Measurements from ENCODE around the gene DEFB124. TPM values are rescaled to one million over a fixed set of nuclear protein-coding genes. Genes with fewer than 3 reads are reported as not detected.
"Not testable (repeated sequence)": the region's sequence is repeated elsewhere in the genome, so short reads cannot be mapped to it uniquely, and the experiment has no call there.

Gene DEFB124
- total RNA-seq, 1 experiment from 2014 or later, result not detected

DNA sequence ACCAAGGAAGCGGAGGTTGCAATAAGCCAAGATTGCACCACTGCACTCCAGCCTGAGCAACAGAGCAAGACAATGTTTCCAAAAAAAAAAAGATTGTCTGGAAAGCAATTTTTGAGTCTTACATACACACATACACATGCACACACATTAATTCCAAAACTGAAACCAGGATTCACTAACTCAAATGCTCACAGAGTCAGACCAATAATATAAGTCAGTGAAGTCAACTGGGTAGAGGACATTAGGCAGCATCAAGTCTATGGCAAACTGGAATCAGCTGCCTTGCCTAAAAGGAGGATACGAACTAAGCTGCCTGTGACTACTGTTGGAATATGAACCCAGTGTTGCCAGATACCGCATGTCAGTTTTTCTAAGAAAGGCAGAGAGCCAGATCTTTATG lies 15.8 kb upstream of the DEFB124 start:
- no peak for DNase-seq (ENCODE audit: extremely low read depth, low read depth)

DNA sequence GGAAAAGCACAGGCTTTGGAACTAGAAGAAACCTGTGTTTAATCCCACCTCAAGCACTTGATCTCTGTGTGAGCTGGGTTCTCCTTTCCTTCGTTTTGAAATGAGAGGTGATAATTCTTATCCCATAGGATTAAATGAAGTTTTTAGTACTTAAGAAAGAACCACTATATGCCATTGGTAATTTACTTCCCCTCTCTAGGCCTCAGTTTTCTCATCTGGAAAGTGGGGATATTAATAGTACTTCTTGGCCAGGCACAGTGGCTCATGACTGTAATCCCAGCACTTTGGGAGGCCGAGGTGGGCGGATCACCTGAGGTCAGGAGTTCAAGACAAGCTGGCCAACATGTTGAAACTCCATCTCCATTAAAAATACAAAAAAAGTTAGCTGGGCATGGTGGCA lies 14.2 kb upstream of the DEFB124 start:
- DNase-seq (ENCODE audit: extremely low read depth, low read depth), result no peak

DNA sequence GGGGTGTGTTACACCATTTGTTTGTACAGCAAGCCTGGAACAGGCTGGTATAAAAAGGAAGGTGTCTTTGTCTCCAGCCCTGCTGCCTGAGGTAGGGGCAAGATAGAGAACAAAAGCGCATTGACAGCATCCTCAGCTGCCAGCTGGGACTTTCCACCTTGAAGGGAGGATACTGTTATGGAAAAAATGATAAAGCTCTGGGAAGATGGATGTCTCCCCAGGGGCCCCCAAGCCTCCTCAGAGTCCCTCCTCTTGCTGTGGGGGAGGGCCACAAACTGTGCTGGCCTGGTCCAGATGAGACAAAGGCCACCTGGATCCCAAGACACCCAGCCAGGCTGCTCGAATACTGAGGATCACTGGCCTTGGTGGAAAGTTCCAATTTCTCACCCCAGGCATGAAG lies 13.2 kb upstream of the DEFB124 start:
- no peak for DNase-seq (ENCODE audit: extremely low read depth, low read depth)

DNA sequence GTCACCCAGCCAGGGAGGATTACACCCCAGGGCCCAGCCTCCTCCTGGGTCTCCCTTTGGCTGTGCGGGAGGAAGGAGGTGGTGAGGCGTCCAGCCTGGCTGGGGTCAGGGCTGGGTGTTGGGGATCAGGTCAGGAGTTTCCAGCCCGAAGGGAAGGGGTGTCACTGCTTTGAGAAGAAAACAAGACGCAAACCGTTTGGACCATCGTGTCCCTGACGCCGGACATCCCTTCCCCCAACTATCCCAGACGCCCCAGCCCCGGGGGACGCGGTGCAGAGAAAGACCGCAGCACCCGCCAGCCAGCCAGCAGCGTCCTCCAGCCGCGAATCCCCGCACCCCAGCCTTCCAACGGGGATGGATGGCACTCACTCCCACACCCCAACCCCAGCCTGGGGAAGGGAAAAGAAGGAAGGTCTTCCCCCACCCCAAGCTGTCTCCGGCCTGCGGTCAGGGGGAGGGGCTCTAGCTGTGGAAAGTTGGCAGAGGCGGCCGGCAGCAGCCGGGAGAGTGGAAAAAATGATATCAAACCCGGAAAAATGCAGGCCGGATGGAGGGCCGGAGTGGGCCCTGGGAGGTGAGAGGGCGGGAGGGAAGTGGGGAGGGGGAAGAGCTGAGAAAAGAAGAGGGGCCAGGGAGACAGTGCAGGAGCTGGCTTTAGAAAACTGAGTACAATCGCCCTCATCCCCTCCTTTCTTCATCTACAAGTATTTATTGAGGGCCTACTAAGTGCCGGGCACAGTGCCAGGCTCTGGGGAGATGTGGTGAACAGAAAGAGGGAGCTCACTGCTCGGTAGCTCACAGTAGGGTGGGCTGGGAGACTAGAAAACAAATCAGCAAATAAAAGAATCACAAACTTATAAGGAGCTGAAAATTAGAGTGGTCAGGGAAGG lies 10.8 kb upstream of the DEFB124 start:
- no peak for DNase-seq (ENCODE audit: extremely low read depth, low read depth)

DNA sequence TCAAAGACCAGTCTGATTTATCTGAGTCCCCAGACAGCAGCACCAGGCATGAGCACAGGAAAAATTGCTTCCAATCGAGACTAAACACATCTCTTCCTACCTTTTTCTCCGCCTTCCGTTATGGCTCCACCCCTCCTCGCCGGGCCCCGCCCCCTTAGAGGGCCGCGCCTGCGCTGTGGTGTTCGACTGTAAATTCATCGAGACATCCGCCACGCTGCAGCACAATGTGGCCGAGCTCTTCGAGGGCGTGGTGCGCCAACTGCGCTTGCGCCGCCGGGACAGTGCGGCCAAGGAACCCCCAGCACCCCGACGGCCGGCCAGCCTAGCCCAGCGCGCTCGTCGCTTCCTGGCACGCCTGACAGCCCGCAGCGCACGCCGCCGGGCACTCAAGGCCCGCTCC lies 9.1 kb upstream of the DEFB124 start:
- DNase-seq (ENCODE audit: extremely low read depth, low read depth), result no peak

DNA sequence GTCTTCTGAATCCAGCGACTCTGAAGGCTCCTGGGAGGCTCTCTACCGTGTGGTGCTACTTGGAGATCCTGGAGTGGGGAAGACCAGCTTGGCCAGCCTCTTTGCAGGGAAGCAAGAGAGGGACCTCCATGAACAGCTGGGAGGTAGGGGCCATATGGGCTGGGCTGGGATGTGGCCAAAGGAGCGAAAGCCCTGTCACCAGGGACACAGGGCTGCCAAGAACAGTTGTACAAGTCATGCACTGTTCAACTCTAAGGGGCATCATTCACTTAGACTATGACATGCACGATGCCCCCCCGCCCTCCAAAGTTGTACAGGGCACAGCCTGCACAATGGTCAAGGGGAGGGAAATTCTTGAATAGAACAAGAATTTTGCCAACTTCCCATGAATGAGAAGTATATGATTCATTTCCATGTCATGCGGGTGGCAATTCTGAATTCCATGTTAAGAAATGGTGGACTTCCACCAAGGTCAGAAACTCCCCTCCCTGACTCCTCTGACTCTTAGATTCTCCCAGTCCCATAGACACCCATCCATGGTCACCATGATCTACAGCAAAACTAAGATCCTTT lies 1.8 kb upstream of the DEFB124 start:
- no peak for DNase-seq (ENCODE audit: extremely low read depth, low read depth)

DNA sequence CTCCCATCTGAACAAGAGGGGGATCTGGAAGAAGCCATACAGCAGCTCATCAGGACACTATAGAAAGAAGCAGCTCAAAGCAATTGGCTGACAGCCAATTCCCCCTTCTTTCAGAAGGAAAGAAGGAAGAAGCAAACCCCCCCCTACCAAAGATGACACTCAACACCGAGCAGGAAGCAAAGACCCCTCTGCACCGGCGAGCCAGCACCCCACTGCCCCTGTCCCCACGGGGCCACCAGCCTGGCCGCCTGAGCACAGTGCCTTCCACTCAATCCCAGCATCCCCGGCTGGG lies 1.3 kb upstream of the DEFB124 start:
- no peak for DNase-seq (ENCODE audit: extremely low read depth, low read depth)

DNA sequence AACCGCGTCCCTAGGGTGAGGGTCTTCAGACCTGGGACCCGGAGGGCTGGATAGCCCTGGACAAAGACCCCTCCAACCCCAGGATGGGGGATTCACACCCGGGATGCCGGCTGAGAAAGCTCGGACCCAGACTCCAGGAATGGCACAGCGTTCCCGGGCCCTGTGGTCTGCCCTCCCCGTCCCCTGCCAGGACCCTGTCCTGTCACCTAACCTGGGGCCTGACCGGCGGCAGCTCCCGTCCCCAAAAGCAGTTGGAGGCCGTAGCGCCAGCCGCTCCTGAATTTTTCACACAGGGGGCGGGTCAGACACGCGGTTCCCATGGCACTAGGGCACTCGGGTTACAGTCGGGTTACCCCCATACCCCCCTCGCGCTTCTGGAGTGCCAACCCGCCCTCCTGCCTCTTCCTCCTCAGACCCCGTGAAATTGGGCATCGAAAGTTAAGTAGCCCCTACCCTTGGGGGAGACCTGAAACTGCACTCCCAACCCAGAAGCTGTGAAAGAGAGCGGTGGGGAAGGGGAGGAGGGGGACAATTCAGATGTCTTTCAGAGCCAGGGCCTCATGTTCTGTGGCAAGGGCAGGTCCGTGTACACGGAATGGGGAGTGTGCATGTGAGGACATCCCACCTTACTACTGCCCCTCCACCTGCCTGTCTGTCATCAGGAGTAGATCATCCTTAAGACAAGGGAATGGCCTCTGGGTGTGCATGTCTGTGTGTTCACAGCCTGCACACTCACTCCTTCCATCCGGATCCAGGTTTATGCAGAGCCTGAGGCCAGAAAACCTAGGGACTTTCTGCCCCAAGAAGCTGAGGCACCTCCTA lies 756 bp upstream of the DEFB124 start:
- no peak for DNase-seq (ENCODE audit: extremely low read depth, low read depth)

DNA sequence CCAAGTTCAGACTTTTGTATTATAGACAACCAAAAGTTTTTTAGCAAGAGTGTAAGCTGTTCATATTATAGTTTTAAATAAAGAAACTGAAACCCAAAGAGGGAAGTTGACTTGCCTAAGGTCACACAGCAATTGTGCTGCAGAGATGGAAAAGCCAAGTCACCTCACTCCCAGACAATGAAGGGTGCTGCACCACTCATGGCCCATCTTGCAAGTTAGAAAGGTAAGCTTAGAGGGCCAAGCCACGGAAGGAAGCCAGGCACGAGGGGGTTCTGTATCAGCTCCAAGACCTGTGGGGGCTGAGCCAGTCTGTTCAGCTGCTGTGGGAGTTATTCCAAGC lies 860 bp downstream of the DEFB124 start:
- DNase-seq (ENCODE audit: extremely low read depth, low read depth), result no peak

DNA sequence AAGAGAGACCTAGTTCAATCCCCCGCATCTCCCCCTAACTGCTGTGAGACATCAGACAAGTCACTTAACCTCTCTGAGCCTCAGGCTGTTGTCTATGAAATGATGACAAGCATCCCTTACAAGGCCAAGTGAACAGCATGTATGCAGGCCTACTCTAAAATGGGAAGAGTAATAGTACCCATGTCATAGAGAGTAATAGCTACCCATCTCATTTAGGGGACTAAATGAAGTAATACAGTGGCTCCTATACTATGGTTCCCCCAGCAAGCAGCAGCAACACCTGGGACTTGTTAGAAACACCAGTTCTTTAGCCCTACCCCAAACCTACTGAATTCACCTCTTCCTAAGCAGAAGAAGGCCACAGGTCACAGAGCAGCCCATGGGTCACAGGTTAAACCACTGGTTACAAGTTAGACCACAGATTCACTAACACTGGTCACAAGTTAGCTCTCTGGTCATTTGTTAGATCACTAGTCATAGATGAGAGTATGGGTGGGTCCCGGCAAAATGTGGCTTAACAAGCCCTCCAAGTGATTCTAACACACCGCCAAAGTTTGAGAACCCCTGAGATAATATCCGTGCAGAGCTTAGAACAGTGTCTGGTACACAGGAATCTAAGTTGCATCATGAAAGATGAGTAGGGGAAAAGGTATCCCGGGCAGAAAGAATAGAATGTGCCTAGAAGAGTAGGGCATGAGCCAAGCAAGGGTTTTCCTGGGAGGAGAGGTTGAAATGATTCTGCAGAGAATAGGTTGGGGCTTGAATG lies 1.4 kb downstream of the DEFB124 start:
- DNase-seq (ENCODE audit: extremely low read depth, low read depth), result no peak

DNA sequence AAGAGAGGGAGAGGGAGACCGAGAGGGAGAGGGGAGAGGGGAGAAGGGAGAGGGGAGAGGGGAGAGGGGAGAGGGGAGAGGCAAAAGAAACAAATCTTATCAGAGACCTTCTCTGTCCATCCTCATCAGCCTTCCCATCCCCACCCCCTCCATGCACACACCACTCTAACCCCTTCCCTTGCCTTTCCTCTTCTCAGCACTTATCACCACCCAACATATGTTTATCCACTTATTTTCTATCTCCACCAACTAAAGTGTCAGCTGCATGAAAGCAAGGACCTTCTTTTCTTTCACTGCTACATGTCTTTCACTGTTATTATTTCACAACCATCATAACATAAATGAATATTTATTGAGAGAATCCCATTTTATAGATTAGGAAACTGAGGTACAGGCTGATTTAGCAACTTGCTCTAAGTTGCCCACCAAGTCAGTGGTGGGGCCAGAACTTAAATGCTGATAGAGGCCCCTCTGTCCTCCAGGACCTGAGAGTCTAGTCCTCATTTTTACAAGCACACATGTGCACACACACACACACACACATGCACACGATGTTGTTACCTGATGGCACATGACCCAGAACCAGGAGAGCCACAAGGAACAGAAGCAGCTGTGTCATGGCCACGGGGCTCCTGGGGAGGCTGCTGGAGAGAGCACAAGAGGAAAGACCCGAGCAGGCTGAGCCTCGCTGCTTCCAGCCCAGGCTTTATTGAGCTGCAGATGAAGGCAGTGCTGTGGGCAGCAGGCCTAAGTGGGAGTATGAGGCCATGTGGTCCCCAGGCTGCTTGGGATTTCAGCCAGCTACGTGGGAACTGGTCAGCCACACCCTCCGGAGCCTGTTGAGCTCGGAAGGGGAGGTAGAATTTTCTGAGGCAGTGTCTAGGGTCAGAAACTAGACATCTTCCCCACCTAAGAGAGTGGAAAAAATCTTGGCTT lies 2.3 kb downstream of the DEFB124 start:
- DNase-seq (ENCODE audit: extremely low read depth, low read depth), result no peak

DNA sequence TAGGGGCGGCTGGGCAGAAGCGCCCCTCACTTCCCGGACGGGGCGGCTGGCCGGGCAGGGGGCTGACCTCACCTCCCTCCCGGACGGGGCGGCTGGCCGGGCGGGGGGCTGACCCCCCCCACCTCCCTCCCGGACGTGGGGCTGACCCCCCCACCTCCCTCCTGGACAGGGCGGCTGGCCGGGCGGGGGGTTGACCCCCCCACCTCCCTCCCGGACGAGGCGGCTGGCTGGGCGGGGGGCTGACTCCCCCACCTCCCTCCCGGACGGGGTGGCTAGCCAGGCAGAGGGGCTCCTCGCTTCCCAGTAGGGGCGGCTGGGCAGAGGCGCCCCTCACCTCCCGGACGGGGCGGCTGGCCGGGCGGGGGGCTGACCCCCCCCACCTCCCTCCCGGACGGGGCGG lies 4.0 kb downstream of the DEFB124 start:
- not testable (repeated sequence) for DNase-seq (ENCODE audit: extremely low read depth, low read depth)

DNA sequence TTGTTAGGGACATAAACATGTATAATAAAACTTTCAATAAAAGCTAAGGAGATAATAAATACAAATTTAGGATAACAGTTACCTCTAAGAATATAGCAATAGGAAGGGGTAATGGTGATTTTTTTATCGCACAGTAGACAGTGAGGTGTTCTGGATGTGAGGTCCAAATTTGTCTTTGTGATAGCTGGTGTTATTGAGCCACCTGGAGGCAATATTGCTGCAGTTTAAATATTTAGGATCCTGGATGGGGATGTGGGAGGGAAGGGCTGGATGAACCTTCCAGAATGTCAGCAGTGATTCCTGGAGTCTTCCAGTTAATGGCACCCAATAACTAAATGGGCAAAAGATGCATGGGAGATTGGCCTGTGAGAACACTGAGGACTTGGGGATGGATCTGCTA lies 20.6 kb downstream of the DEFB124 start:
- no peak for DNase-seq (ENCODE audit: extremely low read depth, low read depth)

DNA sequence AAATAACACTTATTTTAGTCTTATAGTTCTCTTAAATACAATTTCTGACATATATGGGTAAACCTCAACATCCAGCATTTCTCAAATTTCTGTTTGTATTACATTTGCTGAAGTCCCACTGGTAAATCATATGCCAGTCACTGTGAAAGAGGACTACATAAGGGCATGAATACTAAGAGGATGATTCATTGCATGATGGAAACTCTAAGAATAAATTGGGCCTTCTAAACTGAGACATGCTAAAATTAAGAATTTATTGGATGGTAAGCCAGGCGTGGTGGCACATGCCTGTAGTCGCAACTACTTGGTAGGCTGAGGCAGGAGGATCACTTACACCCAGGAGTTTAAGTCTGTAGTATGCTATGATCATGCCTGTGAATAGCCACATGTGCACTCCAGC lies 22.4 kb downstream of the DEFB124 start:
- no peak for DNase-seq (ENCODE audit: extremely low read depth, low read depth)

DNA sequence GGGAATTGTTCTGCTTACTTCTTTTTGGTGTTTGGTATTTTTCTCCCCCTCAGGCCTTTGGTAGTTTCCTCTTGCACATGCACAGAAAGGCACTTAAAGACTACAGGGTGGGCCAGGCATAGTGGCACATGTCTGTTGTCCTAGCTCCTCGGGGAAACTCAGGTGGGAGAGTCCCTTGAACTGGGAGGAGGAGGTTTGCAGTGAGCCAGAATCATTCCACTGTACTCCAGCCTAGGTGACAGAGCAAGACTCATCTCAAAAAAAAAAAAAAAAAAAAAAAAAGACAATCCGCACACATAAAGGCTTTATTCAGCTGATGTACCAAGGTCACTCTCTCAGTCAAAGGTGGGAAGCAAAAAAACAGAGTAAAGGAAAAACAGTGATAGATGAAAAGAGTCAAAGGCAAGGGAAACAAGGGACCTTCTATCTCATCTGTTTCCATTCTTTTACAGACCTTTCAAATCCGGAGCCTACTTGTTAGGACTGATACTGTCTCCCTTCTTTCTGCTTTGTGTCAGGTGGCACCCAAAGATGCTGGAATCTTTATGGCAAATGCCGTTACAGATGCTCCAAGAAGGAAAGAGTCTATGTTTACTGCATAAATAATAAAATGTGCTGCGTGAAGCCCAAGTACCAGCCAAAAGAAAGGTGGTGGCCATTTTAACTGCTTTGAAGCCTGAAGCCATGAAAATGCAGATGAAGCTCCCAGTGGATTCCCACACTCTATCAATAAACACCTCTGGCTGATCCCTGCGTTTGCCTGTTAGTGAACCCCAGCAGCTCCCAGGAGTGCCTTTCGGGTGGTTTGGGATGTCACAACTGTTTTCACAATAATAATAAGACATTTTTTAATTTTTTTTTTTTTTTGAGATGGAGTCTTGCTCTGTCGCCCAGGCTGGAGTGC lies 25.2 kb downstream of the DEFB124 start:
- no peak for DNase-seq (ENCODE audit: extremely low read depth, low read depth)

DNA sequence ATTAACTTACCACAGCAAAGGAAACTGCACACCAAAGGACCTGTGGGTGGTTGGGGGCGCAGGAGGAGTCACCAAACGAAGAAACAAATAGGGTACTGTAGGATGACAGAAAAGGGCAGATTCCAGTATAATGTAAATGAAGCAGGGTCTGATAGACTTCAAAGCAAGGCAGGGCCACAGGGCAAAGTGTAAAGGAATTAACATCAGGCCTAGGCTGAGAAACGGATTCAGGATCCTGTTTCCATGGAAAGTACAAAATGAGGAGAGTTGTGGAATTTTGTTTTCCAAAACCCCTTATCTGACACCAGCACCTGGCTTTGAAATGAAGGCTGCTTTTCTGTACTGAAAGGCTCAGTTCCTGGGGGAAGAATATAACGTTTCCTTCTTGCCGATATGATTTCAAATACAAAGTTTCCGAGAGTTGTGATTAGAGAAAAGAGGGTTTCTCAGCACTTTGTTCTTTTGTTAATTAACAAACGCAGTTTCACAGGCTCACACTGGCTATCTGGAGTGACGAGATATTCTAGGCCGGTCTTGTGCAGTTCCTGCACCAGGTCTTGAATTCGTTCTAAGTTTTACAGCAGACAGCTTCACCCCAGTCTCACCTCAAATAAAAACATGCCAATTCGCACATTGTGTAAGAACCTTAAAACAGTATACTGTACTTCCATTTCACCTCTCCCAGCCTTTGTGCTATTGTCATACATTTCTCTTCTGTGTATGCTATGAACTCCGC lies 28.7 kb downstream of the DEFB124 start:
- no peak for DNase-seq (ENCODE audit: extremely low read depth, low read depth)

DNA sequence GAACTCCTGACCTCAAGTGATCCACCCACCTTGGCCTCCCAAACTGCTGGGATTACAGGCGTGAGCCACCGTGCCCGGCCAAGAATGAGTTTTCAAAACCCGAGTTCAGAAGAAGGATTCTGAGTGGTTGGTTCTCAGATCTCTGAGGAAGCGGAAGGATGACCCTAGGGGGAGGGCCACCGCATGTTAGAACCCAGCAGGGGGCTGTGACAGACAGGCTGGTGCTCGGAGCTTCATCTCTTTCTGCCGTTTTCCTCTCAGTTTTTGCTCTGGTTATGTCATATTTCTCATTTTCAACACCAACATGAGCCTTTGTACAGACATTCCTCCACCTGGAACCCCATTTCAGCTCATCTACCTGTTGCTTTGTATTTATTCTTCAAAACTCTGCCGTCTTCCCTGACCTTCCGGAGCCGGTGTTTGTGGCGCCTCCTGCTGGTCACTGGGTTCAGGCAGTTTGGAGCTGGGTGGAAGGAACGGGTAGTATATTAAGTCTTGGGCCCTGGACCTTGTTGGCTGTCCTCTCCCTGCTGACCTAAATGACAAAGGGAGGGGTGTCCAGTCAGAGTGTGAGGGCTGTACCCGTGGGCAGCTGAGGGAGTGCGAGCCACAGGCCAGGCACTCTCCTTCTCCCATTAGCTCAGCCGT lies 34.8 kb downstream of the DEFB124 start, which contains the start of gene DEFB123:
Gene DEFB123, plus strand, starts transcription at position 621 of the 648 bp plus-strand sequence. CDS start 67 bp downstream, outside the sequence.
- no peak for DNase-seq (ENCODE audit: extremely low read depth, low read depth)
